H1 (cell line): ENCODE data around the gene CISTR. TPM values are rescaled to one million over a fixed set of nuclear protein-coding genes. Genes with fewer than 3 reads are reported as not detected.

Experiments
- CTCF ChIA-PET: fragments of 300-600 bp; sonication (Branson Sonifier 250); formaldehyde crosslinking; loops from one replicate; lab custom pipeline; 2021; ENCODE audit not compliant: partially characterized antibody; lab: Charles Lee
- POLR2A ChIA-PET: fragments of 300-600 bp; sonication (Branson Sonifier 250); formaldehyde crosslinking; loops from one replicate; lab custom pipeline; 2021; ENCODE audit warnings: inconsistent platforms; ENCODE audit not compliant: partially characterized antibody; lab: Charles Lee
- DNase-seq, 2 experiments: peaks; one replicate each; pipeline versions ENCODE4 v3.0.0 to v3.0.0-alpha.2; 2010 to 2022; ENCODE audit warnings: low spot score in 2 of 2, low read depth in 1 of 2, mixed read lengths in 1 of 2
- FAIRE-seq: peaks from 2 replicates; lab custom pipeline; 2011; peaks lifted over from hg19 to GRCh38; lab: Jason Lieb, UNC
- H2AFZ ChIP-seq: 2 replicates; pipeline ENCODE4 v1.8.1; 2012; ENCODE audit warnings: low read length, inconsistent platforms
- H2AK5ac ChIP-seq: 2 replicates; pipeline ENCODE4 v1.6.1; 2013; ENCODE audit warnings: low read depth, low read length
- H2BK120ac ChIP-seq: replicated peaks from 2 replicates; pipeline ENCODE3; 2013; ENCODE audit warnings: low read depth, low read length, inconsistent platforms
- H2BK12ac ChIP-seq: 2 replicates; pipeline ENCODE4 v1.6.1; 2013; ENCODE audit warnings: low read depth, low read length
- H2BK15ac ChIP-seq: 2 replicates; pipeline ENCODE4 v1.6.1; 2013; ENCODE audit warnings: low read length
- H2BK20ac ChIP-seq: 2 replicates; pipeline ENCODE4 v1.6.1; 2013; ENCODE audit warnings: low read length
- H2BK5ac ChIP-seq: 2 replicates; pipeline ENCODE4 v1.6.1; 2013; ENCODE audit warnings: low read depth, low read length
- H3K14ac ChIP-seq: 2 replicates; pipeline ENCODE4 v1.6.1; 2013; ENCODE audit warnings: inconsistent platforms; ENCODE audit not compliant: insufficient read length
- H3K18ac ChIP-seq: 2 replicates; pipeline ENCODE4 v1.6.1; 2013; ENCODE audit warnings: low read length; ENCODE audit errors: extremely low read depth
- H3K23ac ChIP-seq: 2 replicates; pipeline ENCODE4 v1.6.1; 2013; ENCODE audit warnings: inconsistent platforms; ENCODE audit not compliant: insufficient read length
- H3K23me2 ChIP-seq: 2 replicates; pipeline ENCODE4 v1.6.1; 2013; ENCODE audit warnings: low read depth, low read length
- H3K27ac ChIP-seq: 2 replicates; pipeline ENCODE4 v1.6.1; 2011; ENCODE audit warnings: low read depth, low read length, inconsistent platforms
- H3K27me3 ChIP-seq, 4 experiments: replicated peaks in 1 of 4; 1 replicate in 1 of 4; 2 replicates in 3 of 4; pipeline versions ENCODE4 v1.6.1 to v1.8.1; 2011 to 2013; ENCODE audit warnings: low read length in 3 of 4, mild to moderate bottlenecking in 3 of 4, inconsistent platforms in 2 of 4, mixed read lengths in 2 of 4, moderate library complexity in 1 of 4; ENCODE audit not compliant: control insufficient read depth in 3 of 4, insufficient read depth in 3 of 4; ENCODE audit errors: extremely low read depth in 1 of 4
- H3K36me3 ChIP-seq, 4 experiments: 2 replicates each; pipeline versions ENCODE4 v1.6.1 to v1.8.1; 2011 to 2013; ENCODE audit warnings: mild to moderate bottlenecking in 4 of 4, low read length in 3 of 4, moderate library complexity in 2 of 4, control low read depth in 1 of 4, inconsistent platforms in 1 of 4; ENCODE audit not compliant: insufficient read depth in 4 of 4, control insufficient read depth in 2 of 4
- H3K4ac ChIP-seq: replicated peaks from 2 replicates; pipeline ENCODE3; 2013; ENCODE audit warnings: low read length, low read depth, mixed read lengths, inconsistent platforms; ENCODE audit not compliant: insufficient read length
- H3K4me1 ChIP-seq, 4 experiments: replicated peaks in 1 of 4; 1 replicate in 1 of 4; 2 replicates in 3 of 4; pipeline versions ENCODE4 v1.6.1 to v1.8.1; 2011 to 2013; ENCODE audit warnings: low read length in 3 of 4, inconsistent platforms in 2 of 4, mixed read lengths in 1 of 4; ENCODE audit not compliant: insufficient read depth in 4 of 4, control insufficient read depth in 3 of 4
- H3K4me2 ChIP-seq, 2 experiments: 2 replicates each; pipeline versions ENCODE4 v1.6.1 to v1.8.1; 2011 to 2013; ENCODE audit warnings: low read depth in 2 of 2, low read length in 2 of 2, control low read depth in 1 of 2, inconsistent platforms in 1 of 2, mild to moderate bottlenecking in 1 of 2; ENCODE audit not compliant: insufficient read depth in 1 of 2
- H3K4me3 ChIP-seq, 4 experiments: fragments of 200-600, 300-600 bp in 1 of 4; sonication (generic), shearing (Covaris generic), sonication (Bioruptor Twin) in 1 of 4; 2 replicates each; pipeline versions ENCODE4 v1.5.1 to v1.8.1; 2011 to 2016; ENCODE audit warnings: low read length in 4 of 4, low read depth in 3 of 4, control low read depth in 2 of 4, inconsistent platforms in 2 of 4, mild to moderate bottlenecking in 2 of 4, mixed read lengths in 1 of 4, moderate library complexity in 1 of 4; ENCODE audit not compliant: insufficient read depth in 2 of 4; ENCODE audit errors: extremely low read depth in 1 of 4
- H3K56ac ChIP-seq: replicated peaks from 2 replicates; pipeline ENCODE3; 2013; ENCODE audit warnings: low read depth, mild to moderate bottlenecking, mixed read lengths, low read length, inconsistent platforms; ENCODE audit not compliant: insufficient read length
- H3K79me1 ChIP-seq: 2 replicates; pipeline ENCODE4 v1.6.1; 2013; ENCODE audit warnings: low read depth, low read length, control low read depth
- H3K79me2 ChIP-seq, 2 experiments: 2 replicates each; pipeline versions ENCODE4 v1.6.1 to v1.8.1; 2012 to 2013; ENCODE audit warnings: low read length in 2 of 2, mild to moderate bottlenecking in 2 of 2, inconsistent platforms in 1 of 2; ENCODE audit not compliant: insufficient read depth in 2 of 2, control insufficient read depth in 1 of 2
- H3K9ac ChIP-seq, 4 experiments: replicated peaks in 1 of 4; 1 replicate in 1 of 4; 2 replicates in 3 of 4; pipeline versions ENCODE4 v1.6.1 to v1.8.1; 2011 to 2013; ENCODE audit warnings: low read depth in 3 of 4, low read length in 3 of 4, control low read depth in 2 of 4, mild to moderate bottlenecking in 2 of 4, moderate library complexity in 2 of 4, inconsistent platforms in 1 of 4; ENCODE audit errors: extremely low read depth in 1 of 4
- H3K9me3 ChIP-seq, 2 experiments: 2 replicates each; pipeline versions ENCODE4 v1.6.1 to v1.8.1; 2012 to 2013; ENCODE audit warnings: mild to moderate bottlenecking in 2 of 2, moderate library complexity in 2 of 2, control low read depth in 1 of 2, inconsistent platforms in 1 of 2, low read depth in 1 of 2, low read length in 1 of 2, mixed read lengths in 1 of 2; ENCODE audit not compliant: insufficient read depth in 2 of 2
- H4K20me1 ChIP-seq, 2 experiments: replicated peaks in 1 of 2; 2 replicates each; pipeline versions ENCODE3 to v1.8.1; 2011 to 2013; ENCODE audit warnings: inconsistent platforms in 2 of 2, low read length in 2 of 2, mild to moderate bottlenecking in 1 of 2; ENCODE audit not compliant: insufficient read depth in 2 of 2, control insufficient read depth in 1 of 2
- H4K5ac ChIP-seq: 2 replicates; pipeline ENCODE4 v1.6.1; 2013; ENCODE audit warnings: low read length, low read depth, mixed read lengths, inconsistent platforms; ENCODE audit not compliant: insufficient read length
- H4K8ac ChIP-seq: 2 replicates; pipeline ENCODE4 v1.8.0; 2013; ENCODE audit warnings: mild to moderate bottlenecking, moderate library complexity, low read length, inconsistent platforms; ENCODE audit not compliant: insufficient read depth; ENCODE audit errors: extremely low read depth
- H4K91ac ChIP-seq: replicated peaks from 2 replicates; pipeline ENCODE3; 2013; ENCODE audit warnings: low read length, mixed read lengths, inconsistent platforms; ENCODE audit not compliant: insufficient read length
- CREB1 ChIP-seq: IDR thresholded peaks from 2 replicates; pipeline ENCODE4 v1.6.1; 2012; ENCODE audit warnings: inconsistent platforms
- JUN ChIP-seq: IDR thresholded peaks from 2 replicates; pipeline ENCODE4 v1.6.1; 2011; ENCODE audit warnings: low read depth, mild to moderate bottlenecking, improper control_type of control experiment, low read length
- ZNF274 ChIP-seq: IDR thresholded peaks from 2 replicates; pipeline ENCODE4 v1.7.0; 2012; ENCODE audit warnings: low read length, borderline replicate concordance; ENCODE audit errors: extremely low read depth
- WGBS, 2 experiments: shearing (Covaris generic) in 1 of 2; methylation state at CpG; one replicate each; pipeline versions ENCODE4 v1.1.6 to v1.1.7; 2013 to 2015; ENCODE audit warnings: low lambda C conversion rate in 2 of 2, mixed read lengths in 2 of 2, inconsistent platforms in 1 of 2, low coverage in 1 of 2, missing lambda C conversion rate in 1 of 2; ENCODE audit not compliant: insufficient replicate concordance in 2 of 2, insufficient coverage in 1 of 2, insufficient read length in 1 of 2; ENCODE audit errors: extremely low coverage in 1 of 2, missing lambda C conversion rate in 1 of 2; 5-methylcytosine and 5-hydroxymethylcytosine counted together
- polyA plus RNA-seq, 7 experiments: library from polyadenylated mRNA; depleted of rRNA in 3 of 7; stranded (reverse) in 5 of 7; unstranded in 2 of 7; fragments of >200 nt in 5 of 7; fragments of 200-250 nt in 2 of 7; gene quantifications; 1 replicate in 5 of 7; 2 replicates in 1 of 7; 4 replicates in 1 of 7; pipeline versions ENCODE4 v1.2.1 to v1.2.3, GENCODE V29; 2011 to 2013; ENCODE audit warnings: missing spikeins in 2 of 7, mixed read lengths in 2 of 7
- total RNA-seq: library from RNA; stranded (reverse); fragmentation: NEBNext Ultra II Directional; extraction: Animal tissue kit (Norgen Biotek cat#: 25700); gene quantifications from 2 replicates; pipeline ENCODE4 v1.2.1, GENCODE V29; 2021

CISTR gene
- total and polyA plus RNA-seq, 2 of the 8 experiments (the other 6 are each of a cell fraction or from before 2014, with no cell fraction given): not detected

DNA sequence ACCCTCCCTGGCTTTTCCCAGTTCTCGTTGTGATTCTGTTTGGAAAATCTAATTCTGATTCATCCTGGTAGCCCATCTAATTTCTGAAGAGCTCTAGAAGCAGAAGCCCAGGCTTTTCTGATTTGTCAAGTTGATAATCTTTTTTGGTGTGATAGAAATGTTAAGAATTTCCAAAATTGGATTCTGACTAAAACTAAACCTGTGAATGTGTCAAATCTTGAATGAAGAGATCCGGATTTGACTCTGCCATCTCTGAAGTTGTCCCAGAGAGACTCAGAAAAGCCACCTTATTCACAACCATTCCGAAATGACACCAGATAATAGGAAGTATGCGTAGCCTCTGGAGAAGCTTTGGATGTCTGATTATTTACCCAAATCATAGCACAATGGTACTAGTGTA, 12.8 kb upstream of the CISTR start:
- H4K5ac ChIP-seq: no peak overlapping the region
- no peak for DNase-seq
- H2BK120ac ChIP-seq: no peak overlapping the region
- no peak overlapping the region for H3K4me2 ChIP-seq
- H3K56ac ChIP-seq: no peak overlapping the region
- POLR2A ChIA-PET: interaction anchor here (1.2 kb wide), 1 partner anchor 87 kb away, joined by 3 read pairs; no protein-coding TSS in a partner anchor
- no peak overlapping the region for H4K8ac ChIP-seq
- no peaks in the 10 kb centered on the region for H3K36me3 ChIP-seq
- H3K9ac ChIP-seq: no peak overlapping the region
- no peak overlapping the region for H2AFZ ChIP-seq
- H3K23me2 ChIP-seq: no peaks in the 10 kb centered on the region; the same call in 1 of the 2 replicates
- CTCF ChIA-PET: interaction anchor here (1.1 to 2.8 kb wide), 8 partner anchors 8 to 437 kb away, joined by 3 to 20 read pairs (median 4); no protein-coding TSS in a partner anchor
- no peak overlapping the region for H3K27ac ChIP-seq
- no peaks in the 10 kb centered on the region for H3K9me3 ChIP-seq
- H3K79me2 ChIP-seq: no peaks in the 10 kb centered on the region
- FAIRE-seq: no peak
- peaks cover 0 to 1% of the 10 kb centered on the region in 2 experiments for H4K20me1 ChIP-seq
- no peak overlapping the region for H3K23ac ChIP-seq
- H2BK15ac ChIP-seq: no peak overlapping the region
- H3K4ac ChIP-seq: no peak overlapping the region
- H2BK20ac ChIP-seq: no peak overlapping the region
- H2BK5ac ChIP-seq: no peak overlapping the region
- no peak for TF ChIP-seq ZNF274
- no peak for TF ChIP-seq JUN
- no peak for TF ChIP-seq CREB1
- 85% methylated on average over 4 of the region's 4 CpGs; no CpG with 5 or more reads in 1 of the 2 experiments for WGBS, 2 experiments
- H3K4me3 ChIP-seq: no peak overlapping the region
- H3K79me1 ChIP-seq: no peaks in the 10 kb centered on the region
- no peak overlapping the region for H2BK12ac ChIP-seq
- no peak overlapping the region for H4K91ac ChIP-seq
- no peak overlapping the region for H2AK5ac ChIP-seq
- H3K4me1 ChIP-seq: no peaks in the 10 kb centered on the region
- no peak overlapping the region for H3K14ac ChIP-seq
- H3K18ac ChIP-seq: no peak overlapping the region
- peaks cover 0 to 22% (median 7%) of the 10 kb centered on the region in 4 experiments; a peak in 5 of 7 replicates for H3K27me3 ChIP-seq
